Uterus (tissue), 4 donors: ENCODE data around the gene S100A13. TPM values are rescaled to one million over a fixed set of nuclear protein-coding genes. Genes with fewer than 3 reads are reported as not detected.

Experiments used
- DNase-seq, 2 donors: peaks; one replicate each; pipeline ENCODE4 v3.0.0-alpha.2; 2019 to 2020
- H3K27ac ChIP-seq, 2 donors: fragments of 200-600 bp; sonication (generic); 1 replicate in 1 of 2; 2 replicates in 1 of 2; pipeline ENCODE4 v1.5.1; 2016 to 2018
- H3K27me3 ChIP-seq, 2 donors: fragments of 200-600 bp; sonication (generic); one replicate each; pipeline ENCODE4 v1.5.1; 2018 to 2019; ENCODE audit warnings: control low read depth in 1 of 2
- H3K36me3 ChIP-seq, 2 donors: fragments of 200-600 bp; sonication (generic); one replicate each; pipeline ENCODE4 v1.5.1; 2019; ENCODE audit warnings: control low read depth in 1 of 2
- H3K4me1 ChIP-seq, 2 donors: fragments of 200-600 bp; sonication (generic); one replicate each; pipeline ENCODE4 v1.5.1; 2018 to 2019; ENCODE audit warnings: control low read depth in 1 of 2
- H3K4me3 ChIP-seq, 2 donors: fragments of 200-600 bp; sonication (generic); 1 replicate in 1 of 2; 2 replicates in 1 of 2; pipeline ENCODE4 v1.5.1; 2018 to 2019; ENCODE audit warnings: mild to moderate bottlenecking in 1 of 2
- H3K9me3 ChIP-seq, 2 donors: fragments of 200-600 bp; sonication (generic); one replicate each; pipeline ENCODE4 v1.5.1; 2019; ENCODE audit warnings: control low read depth in 1 of 2
- POLR2A ChIP-seq, 2 donors: fragments of 450-650 bp; IDR thresholded peaks; one replicate each; pipeline ENCODE4 v1.6.1; 2016; ENCODE audit warnings: antibody characterized with exemption in 2 of 2, mild to moderate bottlenecking in 1 of 2, moderate library complexity in 1 of 2
- intact Hi-C: fragments of 100-400 bp; cut with DNase I; formaldehyde crosslinking; loops from one replicate; pipeline ENCODE4 v1.15.1; 2023; ENCODE audit warnings: low total_unique reads
- total RNA-seq, 4 donors: library from RNA; depleted of rRNA in 3 of 4; stranded (reverse); fragments of >200 nt in 3 of 4; gene quantifications; one replicate each; pipeline versions ENCODE4 v1.1.0 to v1.2.4, GENCODE V29; 2014 to 2023
- TF ChIP-seq, protein P1 (sequence below), 4 experiments: fragments of 200-600 bp in 2 of 4; fragments of 450-650 bp in 2 of 4; sonication (generic) in 2 of 4; IDR thresholded peaks; one replicate each; pipeline ENCODE4 v1.5.1; 2016 to 2019; ENCODE audit warnings: antibody characterized with exemption in 4 of 4, mild to moderate bottlenecking in 2 of 4, moderate library complexity in 1 of 4
- donor health status: DM: yes; HTN: yes; CAD: no.

Gene S100A13
- total RNA-seq, 4 donors from 2014 or later = 25.9 to 269 (median 126) TPM

DNA sequence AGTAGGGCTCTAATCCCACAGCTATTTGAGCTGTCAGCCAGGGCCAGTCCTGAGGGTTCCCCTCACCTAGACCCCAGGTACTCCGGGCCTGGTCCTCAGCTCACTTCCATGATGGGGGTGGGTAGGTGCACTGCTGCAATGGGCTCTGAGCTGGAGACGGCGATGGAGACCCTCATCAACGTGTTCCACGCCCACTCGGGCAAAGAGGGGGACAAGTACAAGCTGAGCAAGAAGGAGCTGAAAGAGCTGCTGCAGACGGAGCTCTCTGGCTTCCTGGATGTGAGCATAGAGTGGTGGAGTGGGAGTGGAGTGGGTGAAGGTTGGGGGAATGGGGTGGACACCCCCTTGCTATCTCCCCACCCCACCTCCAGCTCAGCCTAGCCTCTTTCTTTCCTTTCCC, 3.1 kb upstream of the S100A13 start:
- no peak overlapping the region for H3K27ac ChIP-seq

DNA sequence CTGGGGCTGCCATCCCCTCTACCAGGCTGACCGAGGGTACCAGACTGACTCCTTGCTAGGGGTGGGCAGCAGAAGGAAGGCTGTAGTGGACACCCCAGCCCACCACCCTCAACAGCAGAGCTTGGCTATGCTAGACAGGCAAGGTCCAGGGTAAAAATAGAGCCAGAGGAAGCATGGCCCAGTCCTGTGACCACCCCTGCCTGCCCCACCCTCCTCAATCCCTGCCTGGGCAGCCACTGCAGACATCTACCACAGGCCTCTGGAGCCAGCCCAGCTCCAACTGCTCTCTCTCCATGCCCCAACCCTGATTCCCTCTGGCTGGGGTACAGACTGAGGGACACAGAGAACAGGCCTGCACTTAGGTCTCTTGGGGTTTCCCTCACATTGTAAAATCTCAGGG, 2.7 kb upstream of the S100A13 start:
- DNase-seq = no peak
- Histone ChIP-seq H3K9me3 (no peaks in the 10 kb centered on the region), H3K27me3 (no peaks in the 10 kb centered on the region), H3K4me3 (no peak overlapping the region), H3K4me1 (peaks cover 0 to 6% of the 10 kb centered on the region in 2 donors), H3K36me3 (no peaks in the 10 kb centered on the region), H3K27ac (no peak overlapping the region)
- TF ChIP-seq, protein P1, sequence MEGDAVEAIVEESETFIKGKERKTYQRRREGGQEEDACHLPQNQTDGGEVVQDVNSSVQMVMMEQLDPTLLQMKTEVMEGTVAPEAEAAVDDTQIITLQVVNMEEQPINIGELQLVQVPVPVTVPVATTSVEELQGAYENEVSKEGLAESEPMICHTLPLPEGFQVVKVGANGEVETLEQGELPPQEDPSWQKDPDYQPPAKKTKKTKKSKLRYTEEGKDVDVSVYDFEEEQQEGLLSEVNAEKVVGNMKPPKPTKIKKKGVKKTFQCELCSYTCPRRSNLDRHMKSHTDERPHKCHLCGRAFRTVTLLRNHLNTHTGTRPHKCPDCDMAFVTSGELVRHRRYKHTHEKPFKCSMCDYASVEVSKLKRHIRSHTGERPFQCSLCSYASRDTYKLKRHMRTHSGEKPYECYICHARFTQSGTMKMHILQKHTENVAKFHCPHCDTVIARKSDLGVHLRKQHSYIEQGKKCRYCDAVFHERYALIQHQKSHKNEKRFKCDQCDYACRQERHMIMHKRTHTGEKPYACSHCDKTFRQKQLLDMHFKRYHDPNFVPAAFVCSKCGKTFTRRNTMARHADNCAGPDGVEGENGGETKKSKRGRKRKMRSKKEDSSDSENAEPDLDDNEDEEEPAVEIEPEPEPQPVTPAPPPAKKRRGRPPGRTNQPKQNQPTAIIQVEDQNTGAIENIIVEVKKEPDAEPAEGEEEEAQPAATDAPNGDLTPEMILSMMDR (IDR thresholded peaks at IDR 0.05) = no peak
- TF ChIP-seq POLR2A (IDR thresholded peaks at IDR 0.05) = no peak
- intact Hi-C loops = no loop called here

More for the DNA sequence above, 3.1 kb upstream of the S100A13 start:
- intact Hi-C loops = no loop called here
- Histone ChIP-seq H3K27me3 (no peaks in the 10 kb centered on the region), H3K36me3 (no peaks in the 10 kb centered on the region), H3K9me3 (no peaks in the 10 kb centered on the region), H3K4me1 (peaks cover 0 to 8% of the 10 kb centered on the region in 2 donors), H3K4me3 (no peak overlapping the region)
- TF ChIP-seq, protein P1 (IDR thresholded peaks at IDR 0.05) = no peak
- TF ChIP-seq POLR2A (IDR thresholded peaks at IDR 0.05) = no peak
- DNase-seq = no peak

DNA sequence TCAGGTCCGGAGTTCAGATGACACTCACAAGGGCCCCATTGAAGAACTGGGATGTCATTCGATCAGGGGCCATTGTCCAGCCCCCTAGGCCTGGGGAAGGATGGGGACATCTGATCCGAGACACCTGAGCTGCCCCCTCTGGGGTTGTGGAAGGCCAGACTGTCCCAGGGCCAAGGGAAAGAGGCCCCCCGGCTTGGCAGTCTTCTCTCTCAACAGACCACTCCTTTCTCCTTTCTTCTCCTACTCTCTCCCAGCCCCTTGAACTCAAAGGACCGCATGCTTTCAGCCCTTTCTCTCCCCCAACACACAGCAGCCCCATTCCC, 2.0 kb upstream of the S100A13 start:
- no peak overlapping the region for H3K27ac ChIP-seq
- intact Hi-C loops = no loop called here
- peaks cover 0 to 6% of the 10 kb centered on the region in 2 donors for H3K4me1 ChIP-seq
- H3K9me3 ChIP-seq = no peaks in the 10 kb centered on the region
- no peak for TF ChIP-seq POLR2A (IDR thresholded peaks at IDR 0.05)
- TF ChIP-seq, protein P1 (IDR thresholded peaks at IDR 0.05) = no peak
- no peaks in the 10 kb centered on the region for H3K36me3 ChIP-seq
- no peak for DNase-seq
- H3K27me3 ChIP-seq = no peaks in the 10 kb centered on the region
- H3K4me3 ChIP-seq = no peak overlapping the region

DNA sequence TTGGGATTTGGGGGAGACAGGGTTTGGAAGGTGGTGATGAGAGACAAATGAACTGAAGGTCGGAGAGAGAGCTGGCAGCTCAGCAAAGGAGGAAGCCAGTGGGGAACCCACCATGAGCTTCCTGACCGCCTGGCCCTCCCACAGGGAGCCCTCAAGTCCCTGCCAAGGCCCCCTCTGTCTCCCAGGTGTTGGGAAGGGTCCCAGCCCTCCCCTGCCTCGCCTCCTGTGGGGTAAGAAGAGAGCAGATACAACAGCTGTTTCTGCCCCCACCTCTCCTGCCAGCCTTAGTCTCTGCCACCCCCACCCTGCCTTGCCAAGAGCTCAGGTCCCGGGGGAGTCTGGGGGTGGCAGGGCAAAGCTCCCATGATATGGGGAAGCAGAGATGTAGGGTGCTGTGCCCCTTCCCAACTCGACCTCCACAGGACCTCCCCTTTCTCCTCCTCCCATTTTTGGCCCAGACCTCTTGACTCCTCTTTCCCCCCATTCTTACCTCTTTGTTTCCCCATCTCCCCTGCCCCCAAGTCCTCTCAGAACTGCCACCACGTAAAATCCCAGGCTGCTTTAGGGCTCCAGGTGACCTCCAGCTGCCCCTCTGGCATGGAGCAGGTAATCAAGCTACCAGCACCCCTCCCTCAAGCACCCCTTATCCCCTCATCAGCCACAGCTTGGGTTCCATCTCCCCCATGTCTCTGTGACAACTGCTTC, 1.5 kb upstream of the S100A13 start:
- Histone ChIP-seq H3K4me3 (no peak overlapping the region), H3K27me3 (no peaks in the 10 kb centered on the region), H3K9me3 (no peaks in the 10 kb centered on the region), H3K4me1 (peaks cover 0 to 6% of the 10 kb centered on the region in 2 donors), H3K36me3 (no peaks in the 10 kb centered on the region), H3K27ac (peak overlapping the region; percentile 93 to 98)
- intact Hi-C loops = no loop called here
- DNase-seq = no peak
- TF ChIP-seq, protein P1 (IDR thresholded peaks at IDR 0.05) = no peak

DNA sequence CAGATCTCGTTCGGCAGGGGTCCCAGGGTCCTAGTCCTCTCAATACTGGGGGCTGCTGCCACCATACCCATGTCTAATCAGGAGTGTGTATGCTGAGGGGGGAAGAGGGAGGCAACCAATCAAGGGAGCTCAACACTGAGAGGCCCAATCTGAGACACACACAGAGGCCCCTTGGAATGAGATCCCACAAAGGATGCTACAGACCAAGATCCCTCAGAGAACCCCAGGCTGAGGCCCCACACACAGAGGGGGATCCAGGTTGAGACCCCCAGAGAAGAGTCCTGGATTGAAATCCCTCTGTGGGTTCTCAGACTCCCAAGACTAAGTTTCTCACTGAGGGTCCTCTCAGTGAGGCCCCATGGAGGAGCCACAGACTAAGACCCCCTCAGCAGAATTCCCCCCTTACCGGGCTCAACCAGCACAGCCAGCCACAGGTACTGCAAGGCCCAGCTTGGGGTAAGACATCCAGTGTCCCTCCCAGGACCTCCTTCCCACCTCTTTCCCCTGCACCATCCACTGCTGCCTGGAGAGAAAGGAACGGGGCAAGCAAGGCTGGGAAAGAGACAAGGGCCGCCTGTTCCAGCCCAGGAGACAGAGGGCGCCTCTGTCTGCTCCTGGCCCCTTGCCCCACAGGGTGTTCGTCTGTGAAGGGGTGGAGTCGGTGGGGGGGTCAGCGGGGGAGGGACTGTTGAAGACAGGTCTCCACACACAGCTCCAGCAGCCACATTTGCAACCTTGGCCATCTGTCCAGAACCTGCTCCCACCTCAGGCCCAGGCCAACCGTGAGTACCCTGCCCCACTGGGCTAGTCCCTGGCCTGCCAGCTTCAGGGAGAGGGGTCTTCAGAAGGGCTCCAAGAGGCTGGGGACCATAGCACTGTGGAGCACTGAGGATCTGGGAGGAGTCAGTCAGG, 666 bp upstream of the S100A13 start, which contains the start of gene S100A1:
Gene S100A1, plus strand, starts transcription at position 720 of the 912 bp plus-strand sequence. CDS start 2,088 bp downstream, outside the sequence.
- Histone ChIP-seq H3K4me3 (peak within 1 kb of the TSS; percentile 53 to 78), H3K27me3 (no peaks in the 10 kb centered on the region), H3K36me3 (no peaks in the 10 kb centered on the region), H3K4me1 (peaks cover 0 to 6% of the 10 kb centered on the region in 2 donors), H3K9me3 (no peaks in the 10 kb centered on the region), H3K27ac (peak within 1 kb of the TSS; percentile 93 to 98)
- intact Hi-C loops = no loop called here
- DNase-seq = peak in 1 of 2 donors; percentile 37
- TF ChIP-seq, protein P1 (IDR thresholded peaks at IDR 0.05) = no peak
- TF ChIP-seq POLR2A (IDR thresholded peaks at IDR 0.05) = no peak
